ENCODE measurements around the gene PIMREG.

The PIMREG gene

DNA sequence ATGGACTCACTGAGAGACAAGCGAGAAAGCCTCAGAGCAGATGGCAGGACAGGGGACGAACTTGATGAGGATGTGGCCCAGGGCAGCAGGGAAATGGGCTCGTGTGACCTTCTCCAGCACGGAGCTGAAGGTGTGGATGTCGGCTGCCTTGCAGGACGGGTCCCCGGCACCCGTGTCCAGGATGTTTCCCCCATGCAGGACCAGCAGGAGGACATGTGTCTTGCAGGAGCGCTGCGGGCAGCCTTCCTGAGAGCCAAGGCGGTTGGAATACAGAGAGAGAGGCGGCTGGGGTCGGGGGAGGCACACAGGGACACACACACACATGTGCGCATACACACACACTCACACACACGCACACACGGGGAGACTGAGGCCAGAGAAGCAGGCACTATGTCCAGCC is 39.3 kb downstream of the PIMREG start:
- no peak for DNase-seq (ENCODE audit: low read depth)

GRCh38 chr17:6485646-6486412 is 41.6 kb downstream of the PIMREG start:
- no peak overlapping the region for H3K4me3 ChIP-seq (ENCODE audit: low read depth, low read length)
- DNase-seq (ENCODE audit: low read depth): no peak
- TF ChIP-seq POLR2A (IDR thresholded peaks at IDR 0.05; ENCODE audit: extremely low read depth, insufficient read length) (no peak), CTCF (IDR thresholded peaks at IDR 0.05; ENCODE audit: low read depth, low read length) (no peak), MAX (IDR thresholded peaks at IDR 0.05; ENCODE audit: low read depth, low read length) (no peak), MYC (IDR thresholded peaks at IDR 0.05; ENCODE audit: low read depth, low read length) (no peak)

More for the DNA sequence above, 39.3 kb downstream of the PIMREG start:
- TF ChIP-seq POLR2A (IDR thresholded peaks at IDR 0.05; ENCODE audit: extremely low read depth, insufficient read length) (no peak), CTCF (IDR thresholded peaks at IDR 0.05; ENCODE audit: low read depth, low read length) (no peak)
- H3K4me3 ChIP-seq (ENCODE audit: low read depth, low read length): no peak overlapping the region

DNA sequence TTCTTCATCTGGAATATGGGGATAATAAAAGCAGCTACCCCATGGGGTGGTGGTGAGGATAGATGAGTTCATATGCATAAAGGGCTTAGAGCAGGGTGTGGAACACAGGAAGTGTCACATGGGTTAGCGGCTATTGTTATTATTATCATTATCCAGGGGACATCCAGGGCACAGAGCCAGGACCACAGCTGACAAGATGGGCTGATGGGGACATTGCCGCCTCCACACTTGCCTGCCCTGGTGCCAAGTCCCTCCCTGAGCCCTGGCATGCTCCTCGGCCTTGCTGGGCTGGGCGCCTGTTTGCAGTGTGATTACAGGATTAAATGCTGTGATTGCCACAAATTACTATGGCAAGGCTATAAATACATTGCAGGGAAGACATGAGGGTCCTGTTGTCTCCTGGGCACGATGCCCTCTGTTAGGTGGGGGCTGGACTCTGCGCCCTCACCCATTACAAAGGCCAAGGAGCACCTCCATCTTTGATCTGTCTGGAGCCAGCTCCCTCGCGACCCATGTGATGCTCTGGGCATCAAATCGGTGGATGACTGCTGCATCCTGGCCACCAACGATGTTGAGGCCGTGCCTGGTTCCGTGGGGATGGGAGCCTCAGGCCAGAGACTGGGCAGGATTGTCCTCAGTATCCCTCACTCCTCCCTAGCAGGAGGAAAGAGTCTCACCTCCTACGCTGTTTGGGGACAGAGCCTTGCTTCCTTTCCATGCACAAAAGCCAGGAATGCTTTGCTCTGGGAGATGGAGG is 43.2 kb downstream of the PIMREG start:
- TF ChIP-seq POLR2A (IDR thresholded peaks at IDR 0.05; ENCODE audit: extremely low read depth, insufficient read length): no peak
- H3K4me3 ChIP-seq (ENCODE audit: low read depth, low read length): no peak overlapping the region
- no peak for DNase-seq (ENCODE audit: low read depth)

- DNase-seq (ENCODE audit: low read depth): no peak
- no peak overlapping the region for H3K4me3 ChIP-seq (ENCODE audit: low read depth, low read length)
- TF ChIP-seq MYC (IDR thresholded peaks at IDR 0.05; ENCODE audit: low read depth, low read length) (no peak), MAX (IDR thresholded peaks at IDR 0.05; ENCODE audit: low read depth, low read length) (no peak), POLR2A (IDR thresholded peaks at IDR 0.05; ENCODE audit: extremely low read depth, insufficient read length) (no peak), CTCF (IDR thresholded peaks at IDR 0.05; ENCODE audit: low read depth, low read length) (no peak)
Measured at GRCh38 chr17:6488008-6488539, 43.8 kb downstream of the PIMREG start.

DNA sequence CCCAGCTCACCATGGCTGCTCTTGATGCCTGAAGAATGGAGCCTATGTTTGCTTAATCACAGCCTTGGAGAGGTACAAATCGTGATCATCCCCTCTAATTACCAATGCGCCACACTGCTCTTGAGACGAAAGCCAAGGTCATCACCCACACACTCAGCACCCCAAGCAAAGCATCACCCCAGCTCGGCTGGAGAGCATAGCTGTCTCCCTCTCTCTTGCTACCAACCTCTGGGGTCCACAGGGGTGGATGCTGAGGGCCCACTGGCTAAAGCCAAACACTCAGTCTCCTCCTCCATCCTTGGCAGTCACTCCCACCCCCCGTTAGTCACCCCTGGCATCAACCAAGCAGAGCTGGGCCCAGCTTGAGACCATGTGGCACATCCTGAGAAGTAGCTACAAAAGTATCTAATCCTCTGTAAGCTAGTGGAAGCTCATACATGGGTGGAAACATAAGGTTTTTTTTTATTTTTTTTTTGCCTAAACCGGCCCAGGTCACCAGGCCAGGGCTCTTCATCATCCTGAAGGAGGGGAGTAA is 44.8 kb downstream of the PIMREG start:
- TF ChIP-seq MAX (IDR thresholded peaks at IDR 0.05; ENCODE audit: low read depth, low read length): no peak
- TF ChIP-seq MYC (IDR thresholded peaks at IDR 0.05; ENCODE audit: low read depth, low read length): no peak
- no peak for TF ChIP-seq POLR2A (IDR thresholded peaks at IDR 0.05; ENCODE audit: extremely low read depth, insufficient read length)
- TF ChIP-seq CTCF (IDR thresholded peaks at IDR 0.05; ENCODE audit: low read depth, low read length): no peak
- DNase-seq (ENCODE audit: low read depth): no peak
- no peak overlapping the region for H3K4me3 ChIP-seq (ENCODE audit: low read depth, low read length)

DNA sequence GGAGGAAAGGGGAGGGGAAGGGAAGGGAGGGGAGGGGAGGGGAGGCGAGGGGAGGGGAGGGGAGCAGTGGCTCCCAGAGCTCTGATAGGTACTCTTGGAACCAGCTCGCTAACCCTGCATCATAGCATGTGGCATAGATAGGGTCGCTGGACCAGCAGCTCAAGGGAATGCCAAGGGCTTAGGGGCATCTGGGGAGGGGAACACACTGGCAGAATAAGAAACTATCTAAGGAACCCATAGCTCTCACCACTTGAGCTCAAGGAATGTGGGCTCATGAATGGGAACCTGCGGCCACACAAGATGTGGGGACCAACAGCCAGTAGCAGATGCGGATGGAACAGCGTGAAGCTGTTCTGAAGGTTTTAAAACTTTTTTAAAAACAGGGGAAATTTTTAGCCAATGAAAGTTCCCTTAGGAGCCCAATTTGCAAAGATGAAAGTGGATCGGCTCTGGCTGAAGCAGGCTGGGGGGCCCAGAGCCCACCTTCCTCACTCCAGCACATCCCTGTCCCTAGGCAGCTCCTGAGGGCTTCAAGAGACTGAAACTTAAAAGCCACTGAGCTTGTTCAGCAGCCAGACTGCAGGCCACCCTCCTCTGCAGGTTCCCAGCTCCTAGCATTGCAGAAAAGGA is 46.9 kb downstream of the PIMREG start:
- DNase-seq (ENCODE audit: low read depth): no peak
- H3K4me3 ChIP-seq (ENCODE audit: low read depth, low read length): no peak overlapping the region
- TF ChIP-seq MYC (IDR thresholded peaks at IDR 0.05; ENCODE audit: low read depth, low read length) (no peak), MAX (IDR thresholded peaks at IDR 0.05; ENCODE audit: low read depth, low read length) (no peak), CTCF (IDR thresholded peaks at IDR 0.05; ENCODE audit: low read depth, low read length) (no peak), POLR2A (IDR thresholded peaks at IDR 0.05; ENCODE audit: extremely low read depth, insufficient read length) (no peak)

Data from NB4 (cell line).